ENCODE results near the gene CNTNAP2.
A peak's percentile ranks its signal among the peaks of the same experiment; 100 is the strongest.

Gene CNTNAP2

GRCh38 chr7:147465223-147465622 lies 1348.6 kb downstream of the CNTNAP2 start:
- TF ChIP-seq, protein P1, sequence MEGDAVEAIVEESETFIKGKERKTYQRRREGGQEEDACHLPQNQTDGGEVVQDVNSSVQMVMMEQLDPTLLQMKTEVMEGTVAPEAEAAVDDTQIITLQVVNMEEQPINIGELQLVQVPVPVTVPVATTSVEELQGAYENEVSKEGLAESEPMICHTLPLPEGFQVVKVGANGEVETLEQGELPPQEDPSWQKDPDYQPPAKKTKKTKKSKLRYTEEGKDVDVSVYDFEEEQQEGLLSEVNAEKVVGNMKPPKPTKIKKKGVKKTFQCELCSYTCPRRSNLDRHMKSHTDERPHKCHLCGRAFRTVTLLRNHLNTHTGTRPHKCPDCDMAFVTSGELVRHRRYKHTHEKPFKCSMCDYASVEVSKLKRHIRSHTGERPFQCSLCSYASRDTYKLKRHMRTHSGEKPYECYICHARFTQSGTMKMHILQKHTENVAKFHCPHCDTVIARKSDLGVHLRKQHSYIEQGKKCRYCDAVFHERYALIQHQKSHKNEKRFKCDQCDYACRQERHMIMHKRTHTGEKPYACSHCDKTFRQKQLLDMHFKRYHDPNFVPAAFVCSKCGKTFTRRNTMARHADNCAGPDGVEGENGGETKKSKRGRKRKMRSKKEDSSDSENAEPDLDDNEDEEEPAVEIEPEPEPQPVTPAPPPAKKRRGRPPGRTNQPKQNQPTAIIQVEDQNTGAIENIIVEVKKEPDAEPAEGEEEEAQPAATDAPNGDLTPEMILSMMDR (conservative IDR thresholded peaks at IDR 0.05; ENCODE audit: control insufficient read depth, insufficient read depth, low read depth, low read length): no peak
- H3K4me3 ChIP-seq (ENCODE audit: control insufficient read depth, low read depth, low read length): no peak overlapping the region
- DNase-seq (ENCODE audit: low read depth): no peak

DNA sequence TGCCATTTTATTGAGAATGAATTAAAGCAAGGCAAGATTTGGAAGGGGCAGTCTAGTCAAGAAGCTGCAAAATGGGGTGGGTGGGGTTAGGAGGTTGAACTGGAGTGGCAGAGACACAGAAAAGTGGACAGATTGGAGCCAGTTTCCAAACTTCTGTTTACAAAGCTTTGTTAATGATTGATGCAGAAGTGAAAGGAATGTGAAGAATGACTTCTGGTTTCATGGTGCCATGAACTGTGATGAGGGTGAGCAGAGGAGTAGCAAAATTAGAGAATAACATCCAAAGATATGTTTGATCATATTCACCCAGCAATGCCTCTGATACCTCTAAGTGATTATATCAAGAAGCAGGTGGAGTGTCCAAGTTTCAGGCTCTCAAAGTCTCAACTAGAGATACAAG lies 1356.0 kb downstream of the CNTNAP2 start:
- DNase-seq (ENCODE audit: low read depth): no peak
- TF ChIP-seq, protein P1 (conservative IDR thresholded peaks at IDR 0.05; ENCODE audit: control insufficient read depth, insufficient read depth, low read depth, low read length): no peak
- no peak overlapping the region for H3K4me3 ChIP-seq (ENCODE audit: control insufficient read depth, low read depth, low read length)

DNA sequence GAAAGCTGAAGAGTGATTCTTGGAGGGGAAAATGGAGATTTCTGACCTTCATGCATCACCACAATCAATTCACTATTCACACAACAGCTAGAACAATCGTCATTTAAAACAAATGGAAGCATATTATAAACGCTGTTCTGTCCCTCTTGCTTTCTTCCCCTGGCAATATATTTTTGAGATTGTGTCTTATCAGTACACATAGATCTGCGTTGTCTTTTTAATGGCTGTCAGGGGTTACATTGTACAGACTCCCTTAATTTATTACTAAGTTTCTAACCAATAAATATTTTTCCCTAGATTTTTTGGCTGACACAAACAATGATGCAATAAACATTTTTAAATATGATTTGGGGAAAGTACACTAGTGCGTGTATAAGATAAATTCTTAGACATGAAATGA lies 1358.3 kb downstream of the CNTNAP2 start:
- TF ChIP-seq, protein P1 (conservative IDR thresholded peaks at IDR 0.05; ENCODE audit: control insufficient read depth, insufficient read depth, low read depth, low read length): no peak
- H3K4me3 ChIP-seq (ENCODE audit: control insufficient read depth, low read depth, low read length): no peak overlapping the region
- DNase-seq (ENCODE audit: low read depth): no peak

DNA sequence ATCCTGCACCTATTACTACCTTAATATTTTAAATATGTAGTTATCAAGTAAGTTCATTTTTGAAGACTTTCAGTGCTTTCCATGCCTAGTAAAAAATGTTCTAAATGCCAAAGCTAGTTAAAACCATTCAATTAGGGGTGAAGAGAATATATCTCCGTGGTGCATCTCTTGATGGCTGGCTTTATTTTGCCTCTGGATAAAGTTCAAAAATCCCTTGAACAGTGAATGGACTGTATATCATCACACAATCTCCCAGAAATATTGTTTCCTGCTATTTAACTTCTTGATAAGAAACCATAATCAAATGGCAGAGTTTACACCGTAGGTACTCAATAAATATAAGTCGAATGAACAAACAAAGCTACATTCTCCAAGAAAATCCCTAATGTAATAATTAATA lies 1360.9 kb downstream of the CNTNAP2 start:
- no peak for DNase-seq (ENCODE audit: low read depth)
- TF ChIP-seq, protein P1 (conservative IDR thresholded peaks at IDR 0.05; ENCODE audit: control insufficient read depth, insufficient read depth, low read depth, low read length): no peak
- no peak overlapping the region for H3K4me3 ChIP-seq (ENCODE audit: control insufficient read depth, low read depth, low read length)

GRCh38 chr7:147478796-147479195 lies 1362.2 kb downstream of the CNTNAP2 start:
- TF ChIP-seq, protein P1 (conservative IDR thresholded peaks at IDR 0.05; ENCODE audit: control insufficient read depth, insufficient read depth, low read depth, low read length): no peak
- H3K4me3 ChIP-seq (ENCODE audit: control insufficient read depth, low read depth, low read length): no peak overlapping the region
- no peak for DNase-seq (ENCODE audit: low read depth)

GRCh38 chr7:147483634-147484292 lies 1367.2 kb downstream of the CNTNAP2 start:
- TF ChIP-seq, protein P1 (conservative IDR thresholded peaks at IDR 0.05; ENCODE audit: control insufficient read depth, insufficient read depth, low read depth, low read length): no peak
- H3K4me3 ChIP-seq (ENCODE audit: control insufficient read depth, low read depth, low read length): no peak overlapping the region
- DNase-seq (ENCODE audit: low read depth): peak; percentile 17

Measured in fibroblast of mammary gland (primary cell).